ENCODE data around the gene SDHC.
"Not testable (repeated sequence)": the region's sequence is repeated elsewhere in the genome, so short reads cannot be mapped to it uniquely, and the experiment has no call there.

DNA sequence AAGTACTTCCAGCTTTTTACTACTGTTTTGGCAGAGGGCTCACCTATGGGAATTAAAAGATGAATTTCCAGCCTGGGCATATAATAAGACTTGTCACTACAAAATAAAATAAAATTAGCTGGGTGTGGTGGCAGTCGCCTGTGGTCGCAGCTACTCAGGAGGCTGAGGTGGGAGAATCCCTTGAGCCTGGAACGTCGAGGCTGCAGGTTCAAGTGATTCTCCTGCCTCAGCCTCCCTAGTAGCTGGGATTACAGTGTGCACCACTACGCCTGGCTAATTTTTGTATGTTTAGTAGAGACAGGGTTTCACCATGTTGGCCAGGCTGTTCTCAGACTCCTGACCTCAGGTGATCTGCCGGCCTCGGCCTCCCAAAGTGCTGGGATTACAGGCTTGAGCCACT lies 77.0 kb downstream of the SDHC start:
- TF ChIP-seq, protein P1, sequence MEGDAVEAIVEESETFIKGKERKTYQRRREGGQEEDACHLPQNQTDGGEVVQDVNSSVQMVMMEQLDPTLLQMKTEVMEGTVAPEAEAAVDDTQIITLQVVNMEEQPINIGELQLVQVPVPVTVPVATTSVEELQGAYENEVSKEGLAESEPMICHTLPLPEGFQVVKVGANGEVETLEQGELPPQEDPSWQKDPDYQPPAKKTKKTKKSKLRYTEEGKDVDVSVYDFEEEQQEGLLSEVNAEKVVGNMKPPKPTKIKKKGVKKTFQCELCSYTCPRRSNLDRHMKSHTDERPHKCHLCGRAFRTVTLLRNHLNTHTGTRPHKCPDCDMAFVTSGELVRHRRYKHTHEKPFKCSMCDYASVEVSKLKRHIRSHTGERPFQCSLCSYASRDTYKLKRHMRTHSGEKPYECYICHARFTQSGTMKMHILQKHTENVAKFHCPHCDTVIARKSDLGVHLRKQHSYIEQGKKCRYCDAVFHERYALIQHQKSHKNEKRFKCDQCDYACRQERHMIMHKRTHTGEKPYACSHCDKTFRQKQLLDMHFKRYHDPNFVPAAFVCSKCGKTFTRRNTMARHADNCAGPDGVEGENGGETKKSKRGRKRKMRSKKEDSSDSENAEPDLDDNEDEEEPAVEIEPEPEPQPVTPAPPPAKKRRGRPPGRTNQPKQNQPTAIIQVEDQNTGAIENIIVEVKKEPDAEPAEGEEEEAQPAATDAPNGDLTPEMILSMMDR (IDR thresholded peaks at IDR 0.05; ENCODE audit: poor library complexity): not testable (repeated sequence)
- not testable (repeated sequence) for TF ChIP-seq EZH2 (IDR thresholded peaks at IDR 0.05; ENCODE audit: borderline replicate concordance); EZH2phosphoT487 (IDR thresholded peaks at IDR 0.05; ENCODE audit: low read depth, severe bottlenecking, unreplicated experiment)
